ENCODE data around the gene RNF6. TPM values are rescaled to one million over a fixed set of nuclear protein-coding genes. Genes with fewer than 3 reads are reported as not detected.

Gene RNF6
- total RNA-seq, 2 experiments from 2014 or later = 25.6 to 30.0 TPM

DNA sequence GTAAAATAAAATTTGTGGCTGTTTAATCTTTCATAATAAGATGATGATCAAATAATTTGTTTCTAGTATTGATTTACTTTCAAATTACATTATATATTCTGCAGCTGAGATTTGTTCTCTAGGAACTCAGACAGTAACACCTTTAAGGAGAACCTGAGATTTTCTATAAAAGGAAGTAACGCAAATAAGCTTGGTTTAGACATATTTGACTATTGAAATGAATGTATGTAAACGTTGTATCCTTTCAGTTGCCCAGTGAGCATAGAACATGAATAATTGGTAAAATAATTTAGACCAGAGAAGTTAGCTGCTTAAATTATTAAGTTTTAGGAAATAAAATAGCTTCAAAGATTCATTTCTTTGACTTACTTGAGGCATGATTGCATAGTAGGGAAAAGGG lies 34.9 kb upstream of the RNF6 start:
- no peak overlapping the region for H3K4me3 ChIP-seq (ENCODE audit: low read depth, low read length, poor library complexity, severe bottlenecking)
- H2AFZ ChIP-seq (ENCODE audit: low read length) = no peak overlapping the region
- peaks cover 56% of the 10 kb centered on the region for H4K20me1 ChIP-seq (ENCODE audit: insufficient read depth, low read length)
- TF ChIP-seq EZH2phosphoT487 (IDR thresholded peaks at IDR 0.05; ENCODE audit: borderline replicate concordance, low read depth, low read length) = no peak
- TF ChIP-seq, protein P1, sequence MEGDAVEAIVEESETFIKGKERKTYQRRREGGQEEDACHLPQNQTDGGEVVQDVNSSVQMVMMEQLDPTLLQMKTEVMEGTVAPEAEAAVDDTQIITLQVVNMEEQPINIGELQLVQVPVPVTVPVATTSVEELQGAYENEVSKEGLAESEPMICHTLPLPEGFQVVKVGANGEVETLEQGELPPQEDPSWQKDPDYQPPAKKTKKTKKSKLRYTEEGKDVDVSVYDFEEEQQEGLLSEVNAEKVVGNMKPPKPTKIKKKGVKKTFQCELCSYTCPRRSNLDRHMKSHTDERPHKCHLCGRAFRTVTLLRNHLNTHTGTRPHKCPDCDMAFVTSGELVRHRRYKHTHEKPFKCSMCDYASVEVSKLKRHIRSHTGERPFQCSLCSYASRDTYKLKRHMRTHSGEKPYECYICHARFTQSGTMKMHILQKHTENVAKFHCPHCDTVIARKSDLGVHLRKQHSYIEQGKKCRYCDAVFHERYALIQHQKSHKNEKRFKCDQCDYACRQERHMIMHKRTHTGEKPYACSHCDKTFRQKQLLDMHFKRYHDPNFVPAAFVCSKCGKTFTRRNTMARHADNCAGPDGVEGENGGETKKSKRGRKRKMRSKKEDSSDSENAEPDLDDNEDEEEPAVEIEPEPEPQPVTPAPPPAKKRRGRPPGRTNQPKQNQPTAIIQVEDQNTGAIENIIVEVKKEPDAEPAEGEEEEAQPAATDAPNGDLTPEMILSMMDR (conservative IDR thresholded peaks at IDR 0.05; ENCODE audit: low read length) = no peak
- no TSS peak for BruUV-seq (replicated peaks)
- peak overlapping the region; percentile 81 for H3K4me2 ChIP-seq (ENCODE audit: low read length)
- no peaks in the 10 kb centered on the region for H3K36me3 ChIP-seq (ENCODE audit: insufficient read depth, low read length)
- ChIA-PET POLR2A (interaction anchor here (0.7 to 1.2 kb wide), 3 partner anchors 24 to 83 kb away, joined by 3 to 4 read pairs (median 3); no protein-coding TSS in a partner anchor), CTCF (ENCODE audit: unreplicated experiment) (no interaction called here)
- intact Hi-C loops (cut with micrococcal nuclease; ENCODE audit: unreplicated experiment) = loop anchor here (10.0 kb wide), 1 partner anchor 238 kb away; no protein-coding TSS in a partner anchor
- peaks cover 72% of the 10 kb centered on the region for H3K79me2 ChIP-seq (ENCODE audit: insufficient read depth, low read depth, low read length)
- H3K9me2 ChIP-seq (ENCODE audit: insufficient read depth, low read length) = no peaks in the 10 kb centered on the region
- H3K4me1 ChIP-seq (ENCODE audit: insufficient read depth, low read length, poor library complexity, severe bottlenecking) = peaks cover 29% of the 10 kb centered on the region
- DNase-seq (ENCODE audit: low spot score) = peak; percentile 5
- H3K9me3 ChIP-seq (ENCODE audit: low read length) = no peaks in the 10 kb centered on the region
- H3K27ac ChIP-seq (ENCODE audit: low read depth, low read length, poor library complexity, severe bottlenecking) = no peak overlapping the region

DNA sequence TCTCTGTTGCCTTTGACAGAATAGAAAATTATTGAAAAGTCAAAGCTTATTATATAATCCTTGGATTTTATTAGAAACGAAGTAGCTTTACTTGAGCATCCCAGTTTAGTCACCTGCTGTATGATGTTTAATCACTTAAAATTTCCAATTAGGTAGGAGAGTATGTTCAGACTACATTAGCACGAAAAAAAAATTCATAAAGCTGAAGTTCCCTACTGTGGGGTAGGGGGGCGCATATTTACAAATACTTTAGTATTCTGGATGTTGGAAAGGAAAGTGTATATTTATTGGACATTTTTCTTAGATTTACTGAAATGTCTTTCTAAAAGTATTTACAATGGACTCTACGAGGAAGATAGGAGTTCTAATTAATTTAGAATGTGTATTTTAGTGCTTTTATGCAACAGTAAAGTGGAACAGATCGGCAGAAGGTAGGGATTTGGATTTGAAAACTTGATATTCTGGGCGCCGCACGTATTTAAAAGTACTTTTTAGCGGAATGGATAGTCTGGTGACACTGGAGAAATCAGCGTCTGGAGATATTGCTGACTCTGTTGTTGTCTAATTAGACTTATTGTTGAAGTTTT lies 33.7 kb upstream of the RNF6 start:
- Histone ChIP-seq H3K27ac (ENCODE audit: low read depth, low read length, poor library complexity, severe bottlenecking) (no peak overlapping the region), H3K9me2 (ENCODE audit: insufficient read depth, low read length) (no peaks in the 10 kb centered on the region), H3K4me1 (ENCODE audit: insufficient read depth, low read length, poor library complexity, severe bottlenecking) (peaks cover 29% of the 10 kb centered on the region), H3K79me2 (ENCODE audit: insufficient read depth, low read depth, low read length) (peaks cover 62% of the 10 kb centered on the region), H3K4me3 (ENCODE audit: low read depth, low read length, poor library complexity, severe bottlenecking) (peak overlapping the region; percentile 83), H3K4me2 (ENCODE audit: low read length) (peak overlapping the region; percentile 81), H2AFZ (ENCODE audit: low read length) (no peak overlapping the region), H4K20me1 (ENCODE audit: insufficient read depth, low read length) (peaks cover 46% of the 10 kb centered on the region), H3K9me3 (ENCODE audit: low read length) (no peaks in the 10 kb centered on the region), H3K36me3 (ENCODE audit: insufficient read depth, low read length) (no peaks in the 10 kb centered on the region)
- ChIA-PET POLR2A (interaction anchor here (0.6 kb wide), 1 partner anchor 529 kb away, joined by 3 read pairs; no protein-coding TSS in a partner anchor), CTCF (ENCODE audit: unreplicated experiment) (no interaction called here)
- DNase-seq (ENCODE audit: low spot score) = peak; percentile 22
- TSS peak; percentile 66 for BruUV-seq (replicated peaks)
- TF ChIP-seq EZH2phosphoT487 (IDR thresholded peaks at IDR 0.05; ENCODE audit: borderline replicate concordance, low read depth, low read length) = no peak
- TF ChIP-seq, protein P1 (conservative IDR thresholded peaks at IDR 0.05; ENCODE audit: low read length) = peak; percentile 85
- intact Hi-C loops (cut with micrococcal nuclease; ENCODE audit: unreplicated experiment) = loop anchor here (2.0 to 10.0 kb wide), 2 partner anchors 69 to 239 kb away; no protein-coding TSS in a partner anchor

DNA sequence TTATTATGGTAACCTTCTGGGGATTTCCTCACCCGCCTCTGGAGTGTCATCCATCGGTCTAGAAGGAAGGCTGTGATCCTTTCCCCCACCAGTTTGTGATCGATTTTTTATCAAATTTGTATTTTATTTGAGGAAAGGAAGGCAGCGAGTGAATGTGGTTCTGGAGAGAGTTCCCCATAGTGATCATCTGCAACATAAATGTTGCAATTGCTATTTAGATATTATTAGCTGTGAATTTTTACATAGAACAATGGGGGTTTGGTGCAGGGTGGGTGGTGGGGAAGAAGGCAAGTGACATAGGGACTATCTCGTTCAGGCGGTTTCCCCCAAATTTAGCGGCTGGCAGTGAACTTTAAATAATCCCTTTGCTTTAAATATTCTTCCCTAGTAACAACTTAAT lies 33.0 kb upstream of the RNF6 start:
- Histone ChIP-seq H3K4me1 (ENCODE audit: insufficient read depth, low read length, poor library complexity, severe bottlenecking) (peaks cover 29% of the 10 kb centered on the region), H3K4me2 (ENCODE audit: low read length) (peak overlapping the region; percentile 81), H4K20me1 (ENCODE audit: insufficient read depth, low read length) (peaks cover 44% of the 10 kb centered on the region), H3K9me2 (ENCODE audit: insufficient read depth, low read length) (no peaks in the 10 kb centered on the region), H3K9me3 (ENCODE audit: low read length) (no peaks in the 10 kb centered on the region), H3K27ac (ENCODE audit: low read depth, low read length, poor library complexity, severe bottlenecking) (no peak overlapping the region), H3K4me3 (ENCODE audit: low read depth, low read length, poor library complexity, severe bottlenecking) (peak overlapping the region; percentile 83), H3K36me3 (ENCODE audit: insufficient read depth, low read length) (no peaks in the 10 kb centered on the region), H2AFZ (ENCODE audit: low read length) (peak overlapping the region; percentile 98; the same call in 1 of the 2 replicates), H3K79me2 (ENCODE audit: insufficient read depth, low read depth, low read length) (peaks cover 55% of the 10 kb centered on the region)
- no TSS peak for BruUV-seq (replicated peaks)
- TF ChIP-seq EZH2phosphoT487 (IDR thresholded peaks at IDR 0.05; ENCODE audit: borderline replicate concordance, low read depth, low read length) = no peak
- POLR2A ChIA-PET = interaction anchor here (0.7 kb wide), 1 partner anchor 77 kb away, joined by 3 read pairs; no protein-coding TSS in a partner anchor
- intact Hi-C loops (cut with micrococcal nuclease; ENCODE audit: unreplicated experiment) = loop anchor here (2.0 to 10.0 kb wide), 2 partner anchors 68 to 240 kb away; no protein-coding TSS in a partner anchor
- no peak for DNase-seq (ENCODE audit: low spot score)
- CTCF ChIA-PET (ENCODE audit: unreplicated experiment) = interaction anchor here (0.6 kb wide), 1 partner anchor 78 kb away, joined by 3 read pairs; no protein-coding TSS in a partner anchor

Measured in OCI-LY7 (cell line).